ENCODE results near the gene SHANK3.

SHANK3 gene

DNA sequence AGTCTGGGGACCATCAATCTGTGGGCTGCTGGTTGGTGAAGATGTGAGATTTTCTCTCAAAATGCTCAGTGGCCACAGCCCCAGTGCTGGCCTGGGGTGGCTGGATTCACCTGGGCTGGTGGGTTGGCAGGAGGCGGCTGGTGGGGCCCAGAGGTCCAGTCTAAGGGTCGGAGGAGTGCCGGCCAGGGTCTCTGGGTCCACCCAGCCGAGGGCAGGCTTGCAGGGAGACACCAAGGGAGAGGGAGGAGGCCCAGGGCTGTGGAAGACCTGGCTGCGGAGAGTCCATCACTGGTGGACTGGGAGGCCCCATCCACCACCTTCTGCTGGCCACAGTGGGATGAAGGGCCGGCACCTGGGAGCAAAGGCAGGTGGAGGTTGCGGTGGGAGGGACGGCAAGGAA, 582 bp upstream of the SHANK3 start:
- no peak overlapping the region for H3K4me2 ChIP-seq (ENCODE audit: low read depth, low read length, poor library complexity, severe bottlenecking)
- no peaks in the 10 kb centered on the region for H3K36me3 ChIP-seq (ENCODE audit: low read length)
- H3K9ac ChIP-seq (ENCODE audit: low read length), result no peak overlapping the region
- no peaks in the 10 kb centered on the region for H3K9me2 ChIP-seq (replicated peaks; ENCODE audit: insufficient read depth, low read length)
- H3K9me3 ChIP-seq (ENCODE audit: insufficient read depth, low read length), result no peaks in the 10 kb centered on the region
- H3K27me3 ChIP-seq (ENCODE audit: low read length), result no peaks in the 10 kb centered on the region; the same call in 1 of the 2 replicates
- H3K79me2 ChIP-seq (ENCODE audit: insufficient read depth, low read length), result no peaks in the 10 kb centered on the region
- no peaks in the 10 kb centered on the region for H3F3A ChIP-seq (ENCODE audit: insufficient read depth)
- H2AFZ ChIP-seq (ENCODE audit: low read depth, low read length, severe bottlenecking), result no peak overlapping the region
- no peak for TF ChIP-seq EZH2phosphoT487 (conservative IDR thresholded peaks at IDR 0.05; ENCODE audit: low read length)
- TF ChIP-seq, protein P1, sequence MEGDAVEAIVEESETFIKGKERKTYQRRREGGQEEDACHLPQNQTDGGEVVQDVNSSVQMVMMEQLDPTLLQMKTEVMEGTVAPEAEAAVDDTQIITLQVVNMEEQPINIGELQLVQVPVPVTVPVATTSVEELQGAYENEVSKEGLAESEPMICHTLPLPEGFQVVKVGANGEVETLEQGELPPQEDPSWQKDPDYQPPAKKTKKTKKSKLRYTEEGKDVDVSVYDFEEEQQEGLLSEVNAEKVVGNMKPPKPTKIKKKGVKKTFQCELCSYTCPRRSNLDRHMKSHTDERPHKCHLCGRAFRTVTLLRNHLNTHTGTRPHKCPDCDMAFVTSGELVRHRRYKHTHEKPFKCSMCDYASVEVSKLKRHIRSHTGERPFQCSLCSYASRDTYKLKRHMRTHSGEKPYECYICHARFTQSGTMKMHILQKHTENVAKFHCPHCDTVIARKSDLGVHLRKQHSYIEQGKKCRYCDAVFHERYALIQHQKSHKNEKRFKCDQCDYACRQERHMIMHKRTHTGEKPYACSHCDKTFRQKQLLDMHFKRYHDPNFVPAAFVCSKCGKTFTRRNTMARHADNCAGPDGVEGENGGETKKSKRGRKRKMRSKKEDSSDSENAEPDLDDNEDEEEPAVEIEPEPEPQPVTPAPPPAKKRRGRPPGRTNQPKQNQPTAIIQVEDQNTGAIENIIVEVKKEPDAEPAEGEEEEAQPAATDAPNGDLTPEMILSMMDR (IDR thresholded peaks at IDR 0.05; ENCODE audit: insufficient read depth, low read length, poor library complexity, severe bottlenecking), result no peak
- no peaks in the 10 kb centered on the region for H4K20me1 ChIP-seq (ENCODE audit: low read depth, low read length)
- no peak overlapping the region for H3K27ac ChIP-seq (ENCODE audit: low read depth, low read length)
- no peak overlapping the region for H3K4me3 ChIP-seq (ENCODE audit: insufficient read depth, low read length, poor library complexity, severe bottlenecking)

DNA sequence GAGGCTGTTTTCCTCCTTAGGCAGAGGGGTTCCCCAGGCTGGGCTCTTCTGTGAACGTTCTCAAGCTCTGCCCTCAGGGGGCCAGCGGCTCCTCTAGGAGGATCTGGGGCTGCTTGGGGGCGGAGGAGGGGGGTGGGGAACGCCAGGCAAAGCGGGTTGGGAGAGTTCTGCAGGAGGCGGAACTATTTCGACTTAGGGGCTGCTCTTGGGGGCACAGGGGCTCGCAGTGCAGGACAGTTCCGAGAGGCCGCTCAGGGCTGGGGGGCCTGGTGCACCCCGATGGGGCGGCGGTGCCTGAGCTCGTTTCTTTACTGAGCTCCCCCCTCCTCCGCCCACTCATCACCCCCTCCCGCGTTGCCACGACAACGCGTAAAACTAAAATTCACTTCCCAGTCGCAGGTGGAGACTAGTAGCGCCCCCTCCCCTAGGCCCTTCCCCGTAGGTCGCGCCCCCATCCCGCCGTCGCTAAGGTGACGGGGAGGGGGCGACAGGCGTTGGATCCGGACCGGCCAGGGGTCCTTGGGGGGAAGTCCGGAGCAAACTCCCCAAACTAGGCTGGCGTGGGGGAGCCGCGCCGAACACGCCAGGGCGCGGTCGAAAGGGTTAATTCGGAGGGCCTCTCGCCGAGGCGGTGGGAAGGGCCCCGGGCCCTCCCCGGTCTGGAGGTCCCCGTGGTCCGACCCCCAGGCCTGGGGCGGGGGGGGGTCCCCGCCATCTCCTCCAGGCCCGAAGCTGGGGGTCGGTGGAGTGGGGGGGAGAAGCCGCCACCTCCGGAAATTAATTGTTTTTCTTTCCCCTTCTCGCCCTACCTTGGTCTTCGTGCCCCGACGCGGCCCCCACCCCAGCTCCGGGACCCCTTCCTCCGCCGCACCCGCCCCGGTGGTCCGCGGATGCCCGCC, 857 bp downstream of the SHANK3 start:
- Histone ChIP-seq H3K9ac (ENCODE audit: low read length) (no peak overlapping the region), H3K79me2 (ENCODE audit: insufficient read depth, low read length) (no peaks in the 10 kb centered on the region), H3K9me3 (ENCODE audit: insufficient read depth, low read length) (no peaks in the 10 kb centered on the region), H3K27ac (ENCODE audit: low read depth, low read length) (no peak overlapping the region), H3F3A (ENCODE audit: insufficient read depth) (no peaks in the 10 kb centered on the region), H3K36me3 (ENCODE audit: low read length) (no peaks in the 10 kb centered on the region), H3K4me2 (ENCODE audit: low read depth, low read length, poor library complexity, severe bottlenecking) (no peak overlapping the region), H3K27me3 (ENCODE audit: low read length) (no peaks in the 10 kb centered on the region; the same call in 1 of the 2 replicates), H4K20me1 (ENCODE audit: low read depth, low read length) (no peaks in the 10 kb centered on the region), H2AFZ (ENCODE audit: low read depth, low read length, severe bottlenecking) (no peak overlapping the region), H3K9me2 (replicated peaks; ENCODE audit: insufficient read depth, low read length) (no peaks in the 10 kb centered on the region), H3K4me3 (ENCODE audit: insufficient read depth, low read length, poor library complexity, severe bottlenecking) (no peak overlapping the region)
- no peak for TF ChIP-seq EZH2phosphoT487 (conservative IDR thresholded peaks at IDR 0.05; ENCODE audit: low read length)
- TF ChIP-seq, protein P1 (IDR thresholded peaks at IDR 0.05; ENCODE audit: insufficient read depth, low read length, poor library complexity, severe bottlenecking), result no peak

DNA sequence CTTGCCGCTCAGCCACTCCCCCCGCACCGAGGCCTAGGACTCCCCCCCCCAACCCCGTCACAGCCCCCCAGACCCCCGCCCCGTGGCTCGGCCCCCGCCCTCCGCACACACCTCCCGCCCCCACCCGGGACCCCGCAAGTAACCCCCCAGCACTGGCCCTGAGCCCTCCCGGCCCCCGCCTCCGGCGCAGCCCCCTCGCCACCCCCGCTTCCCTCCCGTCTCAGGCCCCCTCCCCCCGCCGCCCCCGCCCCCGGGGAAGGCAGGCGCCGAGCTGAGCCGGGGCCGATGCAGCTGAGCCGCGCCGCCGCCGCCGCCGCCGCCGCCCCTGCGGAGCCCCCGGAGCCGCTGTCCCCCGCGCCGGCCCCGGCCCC, 1.5 kb downstream of the SHANK3 start:
- Histone ChIP-seq H3K9me3 (ENCODE audit: insufficient read depth, low read length) (no peaks in the 10 kb centered on the region), H3K4me2 (ENCODE audit: low read depth, low read length, poor library complexity, severe bottlenecking) (no peak overlapping the region), H3K4me3 (ENCODE audit: insufficient read depth, low read length, poor library complexity, severe bottlenecking) (no peak overlapping the region), H3K27ac (ENCODE audit: low read depth, low read length) (no peak overlapping the region), H3K36me3 (ENCODE audit: low read length) (no peaks in the 10 kb centered on the region), H3K27me3 (ENCODE audit: low read length) (no peaks in the 10 kb centered on the region; the same call in 1 of the 2 replicates), H4K20me1 (ENCODE audit: low read depth, low read length) (no peaks in the 10 kb centered on the region), H3K9me2 (replicated peaks; ENCODE audit: insufficient read depth, low read length) (no peaks in the 10 kb centered on the region), H3K9ac (ENCODE audit: low read length) (no peak overlapping the region), H2AFZ (ENCODE audit: low read depth, low read length, severe bottlenecking) (no peak overlapping the region), H3F3A (ENCODE audit: insufficient read depth) (no peaks in the 10 kb centered on the region), H3K79me2 (ENCODE audit: insufficient read depth, low read length) (no peaks in the 10 kb centered on the region)
- TF ChIP-seq, protein P1 (IDR thresholded peaks at IDR 0.05; ENCODE audit: insufficient read depth, low read length, poor library complexity, severe bottlenecking), result no peak
- TF ChIP-seq EZH2phosphoT487 (conservative IDR thresholded peaks at IDR 0.05; ENCODE audit: low read length), result no peak

Measured in SU-DHL-6 (cell line).